B cell (primary cell): ENCODE data around the gene METTL25. TPM values are rescaled to one million over a fixed set of nuclear protein-coding genes. Genes with fewer than 3 reads are reported as not detected.

Source experiments
- ATAC-seq: fragments of 200-7000 bp; cut with Tn5 transposase; one replicate; pipeline ENCODE4 v1.10.0; 2021; ENCODE audit warnings: low read depth, mild to moderate bottlenecking, moderate number of reproducible peaks, moderate library complexity
- CTCF ChIA-PET: fragments of 350-600 bp; sonication (Branson Sonifier 250); formaldehyde crosslinking; loops from one replicate; lab custom pipeline; 2021; ENCODE audit warnings: antibody characterized with exemption, inconsistent platforms; lab: Charles Lee
- POLR2A ChIA-PET: fragments of 350-600 bp; sonication (Branson Sonifier 250); formaldehyde crosslinking; loops from one replicate; lab custom pipeline; 2021; ENCODE audit warnings: antibody characterized with exemption; lab: Charles Lee
- DNase-seq: peaks from one replicate; pipeline ENCODE4 v3.0.0; 2013
- H2AFZ ChIP-seq: 2 replicates; pipeline ENCODE4 v1.6.1; 2012; ENCODE audit warnings: mild to moderate bottlenecking, low read depth, low read length; ENCODE audit not compliant: insufficient read depth, poor library complexity, severe bottlenecking
- H3K27ac ChIP-seq, 2 donors: 1 replicate in 1 of 2; 2 replicates in 1 of 2; pipeline ENCODE4 v1.5.1; 2012 to 2013; ENCODE audit warnings: low read length in 2 of 2, mild to moderate bottlenecking in 2 of 2, moderate library complexity in 1 of 2
- H3K27me3 ChIP-seq, 4 experiments: fragments of 200-600 bp in 1 of 4; sonication (generic) in 1 of 4; replicated peaks in 1 of 4; 1 replicate in 2 of 4; 2 replicates in 2 of 4; pipeline versions ENCODE4 v1.6.1 to v1.7.0; 2013 to 2016; ENCODE audit warnings: low read length in 3 of 4, mild to moderate bottlenecking in 2 of 4, mixed read lengths in 1 of 4, moderate library complexity in 1 of 4; ENCODE audit not compliant: insufficient read depth in 4 of 4, control insufficient read depth in 3 of 4; ENCODE audit errors: control extremely low read depth in 1 of 4
- H3K36me3 ChIP-seq, 2 experiments: replicated peaks in 1 of 2; 1 replicate in 1 of 2; 2 replicates in 1 of 2; pipeline versions ENCODE4 v1.6.1 to v1.7.1; 2013; ENCODE audit warnings: low read length in 1 of 2; ENCODE audit not compliant: insufficient read depth in 2 of 2, control insufficient read depth in 1 of 2; ENCODE audit errors: control extremely low read depth in 1 of 2, extremely low read depth in 1 of 2
- H3K4me1 ChIP-seq, 2 donors: fragments of 200-600 bp in 1 of 2; sonication (generic) in 1 of 2; 1 replicate in 1 of 2; 2 replicates in 1 of 2; pipeline versions ENCODE4 v1.5.1 to v1.6.1; 2013 to 2017; ENCODE audit warnings: low read length in 2 of 2; ENCODE audit not compliant: control insufficient read depth in 2 of 2, insufficient read depth in 2 of 2
- H3K4me2 ChIP-seq: replicated peaks from 2 replicates; pipeline ENCODE3; 2012; ENCODE audit warnings: mild to moderate bottlenecking, low read depth, low read length; ENCODE audit not compliant: poor library complexity, severe bottlenecking
- H3K4me3 ChIP-seq, 5 experiments: fragments of 200-600 bp in 1 of 5; sonication (generic) in 1 of 5; 1 replicate in 3 of 5; 2 replicates in 2 of 5; pipeline versions ENCODE4 v1.5.1 to v1.7.0; 2011 to 2016; ENCODE audit warnings: low read length in 4 of 5, mild to moderate bottlenecking in 4 of 5, low read depth in 2 of 5, control low read depth in 1 of 5, moderate library complexity in 1 of 5; ENCODE audit not compliant: insufficient read depth in 1 of 5; ENCODE audit errors: control extremely low read depth in 1 of 5, extremely low read depth in 1 of 5
- H3K79me2 ChIP-seq: fragments of 200-600 bp; sonication (generic); one replicate; pipeline ENCODE4 v1.6.0; 2016; ENCODE audit warnings: low read length; ENCODE audit not compliant: control insufficient read depth, insufficient read depth
- H3K9ac ChIP-seq: fragments of 200-600 bp; sonication (generic); 2 replicates; pipeline ENCODE4 v1.6.1; 2017; ENCODE audit warnings: mild to moderate bottlenecking, low read length, moderate library complexity
- H3K9me3 ChIP-seq, 3 donors: one replicate each; pipeline versions ENCODE4 v1.6.1 to v1.7.1; 2013; ENCODE audit warnings: low read length in 2 of 3; ENCODE audit not compliant: control insufficient read depth in 2 of 3, insufficient read depth in 1 of 3; ENCODE audit errors: control extremely low read depth in 1 of 3
- H4K20me1 ChIP-seq: 2 replicates; pipeline ENCODE4 v1.6.0; 2012; ENCODE audit warnings: mild to moderate bottlenecking, low read length; ENCODE audit not compliant: insufficient read depth, control insufficient read depth, poor library complexity, severe bottlenecking
- H3K27ac Mint-ChIP-seq: one replicate; pipeline ENCODE4 v1.8.0; 2021; ENCODE audit warnings: mixed read lengths
- H3K27me3 Mint-ChIP-seq: one replicate; pipeline ENCODE4 v1.8.0; 2021; ENCODE audit warnings: mixed read lengths
- H3K4me1 Mint-ChIP-seq: one replicate; pipeline ENCODE4 v1.8.0; 2021; ENCODE audit warnings: mixed read lengths
- H3K4me3 Mint-ChIP-seq: one replicate; pipeline ENCODE4 v1.8.0; 2021; ENCODE audit warnings: mixed read lengths
- H3K9me3 Mint-ChIP-seq: one replicate; pipeline ENCODE4 v1.8.0; 2022; ENCODE audit warnings: mixed read lengths; ENCODE audit not compliant: insufficient read depth
- CTCF ChIP-seq: fragments of 200-600 bp; IDR thresholded peaks from one replicate; pipeline ENCODE4 v1.8.0; 2022; ENCODE audit warnings: antibody characterized with exemption, mild to moderate bottlenecking
- EZH2 ChIP-seq: IDR thresholded peaks from 2 replicates; pipeline ENCODE4 v1.6.1; 2012; ENCODE audit warnings: borderline replicate concordance, low read depth, mild to moderate bottlenecking, moderate library complexity, low read length; ENCODE audit not compliant: insufficient read depth, poor library complexity, severe bottlenecking
- WGBS: methylation state at CpG from one replicate; pipeline ENCODE4 v1.1.5; 2013; ENCODE audit warnings: missing lambda C conversion rate; ENCODE audit not compliant: insufficient coverage; 5-methylcytosine and 5-hydroxymethylcytosine counted together
- intact Hi-C: fragments of 100-400 bp; cut with micrococcal nuclease; formaldehyde crosslinking; loops from one replicate; pipeline ENCODE4 v1.10.0; 2022
- polyA plus RNA-seq: library from polyadenylated mRNA; depleted of rRNA; stranded (reverse); fragments of >200 nt; gene quantifications from 2 replicates; pipeline ENCODE4 v1.2.3, GENCODE V29; 2012
- total RNA-seq, 2 donors: library from RNA; stranded (reverse); fragments of 120-200 nt in 1 of 2; gene quantifications; 1 replicate in 1 of 2; 2 replicates in 1 of 2; pipeline versions ENCODE4 v1.2.3 to v1.2.4, GENCODE V29; 2013 to 2022

METTL25 gene
- total and polyA plus RNA-seq, 2 donors (not counting 1 experiment from before 2014, with no cell fraction given) = 5.4 to 24.1 TPM

- CTCF ChIA-PET = no interaction called here
- Histone ChIP-seq H3K4me2 (no peak overlapping the region), H3K27me3 (no peaks in the 10 kb centered on the region), H3K9ac (no peak overlapping the region), H4K20me1 (no peaks in the 10 kb centered on the region), H2AFZ (no peak overlapping the region), H3K4me3 (no peak overlapping the region), H3K36me3 (no peaks in the 10 kb centered on the region), H3K27ac (no peak overlapping the region), H3K9me3 (no peaks in the 10 kb centered on the region), H3K79me2 (no peaks in the 10 kb centered on the region), H3K4me1 (no peaks in the 10 kb centered on the region)
- no peak for ATAC-seq
- Mint-ChIP-seq H3K27ac (no peak overlapping the region), H3K27me3 (no peaks in the 10 kb centered on the region), H3K4me3 (no peak overlapping the region), H3K4me1 (no peaks in the 10 kb centered on the region), H3K9me3 (no peaks in the 10 kb centered on the region)
- WGBS = no CpG with 5 or more reads among the region's 1 CpG
- intact Hi-C loops = no loop called here
- POLR2A ChIA-PET = no interaction called here
- no peak for DNase-seq
- TF ChIP-seq CTCF = no peak
- TF ChIP-seq EZH2 = no peak
Measured at GRCh38 chr12:82510386-82510785, 152.1 kb downstream of the METTL25 start.

- H3K9me3 Mint-ChIP-seq = no peaks in the 10 kb centered on the region
- 100% methylated on average over 1 of the region's 1 CpG for WGBS
- ATAC-seq (no peak), DNase-seq (no peak)
- Histone ChIP-seq H3K4me1 (no peaks in the 10 kb centered on the region), H3K27me3 (no peaks in the 10 kb centered on the region), H2AFZ (no peak overlapping the region), H3K9ac (no peak overlapping the region), H3K4me3 (no peak overlapping the region), H4K20me1 (no peaks in the 10 kb centered on the region), H3K27ac (no peak overlapping the region), H3K4me2 (no peak overlapping the region), H3K9me3 (no peaks in the 10 kb centered on the region), H3K79me2 (no peaks in the 10 kb centered on the region), H3K36me3 (no peaks in the 10 kb centered on the region)
- ChIA-PET POLR2A (no interaction called here), CTCF (no interaction called here)
- TF ChIP-seq EZH2 (no peak), CTCF (no peak)
- H3K4me3 Mint-ChIP-seq = no peak overlapping the region
- H3K4me1 Mint-ChIP-seq = no peaks in the 10 kb centered on the region
- no peaks in the 10 kb centered on the region for H3K27me3 Mint-ChIP-seq
- intact Hi-C loops = no loop called here
- no peak overlapping the region for H3K27ac Mint-ChIP-seq
Measured at GRCh38 chr12:82514880-82515279, 156.6 kb downstream of the METTL25 start.
